Measurements from ENCODE around the gene VASH2.

VASH2 gene

DNA sequence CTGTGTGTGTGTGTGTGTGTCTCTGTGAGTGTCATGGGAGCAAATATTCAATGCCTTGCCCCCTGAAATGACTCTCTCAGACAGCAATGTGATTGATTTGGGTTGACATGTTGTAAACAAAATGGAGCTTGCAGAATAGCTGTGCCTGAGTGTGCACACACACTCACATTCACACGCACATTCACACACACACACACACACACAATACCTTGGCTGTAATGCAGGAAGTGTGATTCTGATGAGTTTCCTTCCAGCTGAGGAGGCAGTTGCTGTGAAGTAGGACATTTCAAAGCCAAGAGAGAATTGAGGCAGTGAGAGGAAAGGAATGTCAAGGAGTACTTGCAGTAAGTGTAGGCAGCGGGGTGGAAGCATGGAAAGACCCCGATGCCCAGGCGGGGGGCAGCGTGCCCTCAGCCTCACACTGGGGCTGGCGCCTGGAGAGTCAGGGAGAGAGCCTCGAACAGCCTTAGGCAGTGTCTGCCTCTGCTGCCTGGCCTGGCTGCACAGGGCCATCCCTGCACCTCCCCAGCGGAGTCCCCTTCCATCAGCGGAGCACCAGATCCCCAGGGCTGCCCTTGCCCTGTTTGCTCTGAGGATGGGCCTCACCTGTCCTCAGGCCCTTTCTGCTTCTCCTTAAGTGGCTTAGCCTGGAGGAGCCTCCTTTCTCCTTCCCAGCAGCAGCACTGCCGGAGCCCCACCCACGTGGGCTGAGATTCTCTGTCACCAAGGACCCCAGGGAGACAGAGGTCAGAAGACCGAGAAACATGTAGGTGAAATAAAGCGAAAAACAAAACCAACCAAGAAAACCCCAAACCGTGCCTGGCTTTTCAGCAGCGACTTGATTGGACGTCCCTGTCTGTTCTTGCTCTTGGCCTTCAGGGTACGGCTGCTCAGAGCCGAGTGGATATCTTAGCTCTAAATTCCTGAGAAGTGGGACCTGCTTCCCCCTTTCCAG is 9.2 kb downstream of the VASH2 start:
- Histone ChIP-seq H3K9me2 (ENCODE audit: low read depth, low read length) (no peaks in the 10 kb centered on the region), H3K9ac (ENCODE audit: low read length) (no peak overlapping the region), H3K27me3 (ENCODE audit: insufficient read depth, low read length) (peaks cover 6% of the 10 kb centered on the region), H2AFZ (ENCODE audit: low read length) (no peak overlapping the region), H3K9me3 (ENCODE audit: low read length) (no peaks in the 10 kb centered on the region), H3K4me2 (ENCODE audit: low read length) (no peak overlapping the region), H3F3A (ENCODE audit: insufficient read depth, low read length) (no peaks in the 10 kb centered on the region), H3K36me3 (ENCODE audit: insufficient read depth, low read length) (no peaks in the 10 kb centered on the region), H4K20me1 (ENCODE audit: insufficient read depth, low read length) (no peaks in the 10 kb centered on the region), H3K79me2 (ENCODE audit: insufficient read depth, low read length) (no peaks in the 10 kb centered on the region), H3K27ac (ENCODE audit: low read depth, low read length, poor library complexity, severe bottlenecking) (no peak overlapping the region), H3K4me3 (ENCODE audit: low read depth, low read length, poor library complexity, severe bottlenecking) (no peak overlapping the region), H3K4me1 (ENCODE audit: insufficient read depth, low read length, severe bottlenecking) (no peaks in the 10 kb centered on the region)
- TF ChIP-seq CTCF (IDR thresholded peaks at IDR 0.05; ENCODE audit: low read length) (no peak), EZH2 (IDR thresholded peaks at IDR 0.05; ENCODE audit: borderline replicate concordance, low read length) (no peak)

- Histone ChIP-seq H4K20me1 (ENCODE audit: insufficient read depth, low read length) (no peaks in the 10 kb centered on the region), H3K79me2 (ENCODE audit: insufficient read depth, low read length) (no peaks in the 10 kb centered on the region), H3K27ac (ENCODE audit: low read depth, low read length, poor library complexity, severe bottlenecking) (no peak overlapping the region), H2AFZ (ENCODE audit: low read length) (no peak overlapping the region), H3K27me3 (ENCODE audit: insufficient read depth, low read length) (peaks cover 6% of the 10 kb centered on the region), H3K4me2 (ENCODE audit: low read length) (no peak overlapping the region), H3K36me3 (ENCODE audit: insufficient read depth, low read length) (no peaks in the 10 kb centered on the region), H3F3A (ENCODE audit: insufficient read depth, low read length) (no peaks in the 10 kb centered on the region), H3K9me3 (ENCODE audit: low read length) (no peaks in the 10 kb centered on the region), H3K4me1 (ENCODE audit: insufficient read depth, low read length, severe bottlenecking) (no peaks in the 10 kb centered on the region), H3K9me2 (ENCODE audit: low read depth, low read length) (no peaks in the 10 kb centered on the region), H3K9ac (ENCODE audit: low read length) (no peak overlapping the region), H3K4me3 (ENCODE audit: low read depth, low read length, poor library complexity, severe bottlenecking) (no peak overlapping the region)
- TF ChIP-seq CTCF (IDR thresholded peaks at IDR 0.05; ENCODE audit: low read length) (no peak), EZH2 (IDR thresholded peaks at IDR 0.05; ENCODE audit: borderline replicate concordance, low read length) (no peak)
These were observed 10.6 kb downstream of the VASH2 start for GRCh38 chr1:212960932-212961331.

GRCh38 chr1:212962509-212962908 is 12.2 kb downstream of the VASH2 start:
- Histone ChIP-seq H3K4me3 (ENCODE audit: low read depth, low read length, poor library complexity, severe bottlenecking) (no peak overlapping the region), H4K20me1 (ENCODE audit: insufficient read depth, low read length) (no peaks in the 10 kb centered on the region), H3K27me3 (ENCODE audit: insufficient read depth, low read length) (peaks cover 6% of the 10 kb centered on the region), H3K4me2 (ENCODE audit: low read length) (no peak overlapping the region), H3K9me2 (ENCODE audit: low read depth, low read length) (no peaks in the 10 kb centered on the region), H3F3A (ENCODE audit: insufficient read depth, low read length) (no peaks in the 10 kb centered on the region), H3K4me1 (ENCODE audit: insufficient read depth, low read length, severe bottlenecking) (no peaks in the 10 kb centered on the region), H3K36me3 (ENCODE audit: insufficient read depth, low read length) (no peaks in the 10 kb centered on the region), H3K79me2 (ENCODE audit: insufficient read depth, low read length) (no peaks in the 10 kb centered on the region), H3K9me3 (ENCODE audit: low read length) (no peaks in the 10 kb centered on the region), H3K27ac (ENCODE audit: low read depth, low read length, poor library complexity, severe bottlenecking) (no peak overlapping the region), H3K9ac (ENCODE audit: low read length) (no peak overlapping the region), H2AFZ (ENCODE audit: low read length) (no peak overlapping the region)
- TF ChIP-seq CTCF (IDR thresholded peaks at IDR 0.05; ENCODE audit: low read length) (no peak), EZH2 (IDR thresholded peaks at IDR 0.05; ENCODE audit: borderline replicate concordance, low read length) (no peak)

All from OCI-LY1 (cell line).